HL-60 (cell line): Measurements from ENCODE around the gene MPP2.

Experiments used
- DNase-seq, 2 experiments: peaks; one replicate each; pipeline ENCODE4 v3.0.0-alpha.2; 2010 to 2020; ENCODE audit warnings: low read depth in 1 of 2, low spot score in 1 of 2
- H3K27ac ChIP-seq: fragments of 250-450 bp; sonication (Bioruptor Pico); replicated peaks from 2 replicates; pipeline ENCODE4 v1.5.1; 2020; ENCODE audit warnings: mild to moderate bottlenecking, moderate library complexity
- H3K27me3 ChIP-seq: fragments of 250-450 bp; sonication (Bioruptor Pico); 2 replicates; pipeline ENCODE4 v1.5.1; 2021; ENCODE audit warnings: mild to moderate bottlenecking, moderate library complexity; ENCODE audit not compliant: insufficient read depth, poor library complexity, severe bottlenecking
- H3K4me3 ChIP-seq: replicated peaks from 2 replicates; pipeline ENCODE4 v1.5.1; 2011; ENCODE audit warnings: mild to moderate bottlenecking, control low read depth, low read length; ENCODE audit not compliant: insufficient read depth
- CTCF ChIP-seq: IDR thresholded peaks from one replicate; pipeline ENCODE4 v1.5.1; 2011; ENCODE audit warnings: low read length, control low read depth, inconsistent platforms; ENCODE audit not compliant: insufficient read depth
- GABPA ChIP-seq: IDR thresholded peaks from 2 replicates; pipeline ENCODE4 v1.6.1; 2012; ENCODE audit warnings: low read depth
- POLR2AphosphoS5 ChIP-seq: IDR thresholded peaks from 2 replicates; pipeline ENCODE4 v1.6.1; 2012; ENCODE audit warnings: low read depth
- SPI1 ChIP-seq: IDR thresholded peaks from 2 replicates; pipeline ENCODE4 v1.6.1; 2012; ENCODE audit warnings: low read depth, mild to moderate bottlenecking, borderline replicate concordance
- long read RNA-seq: library from polyadenylated mRNA; unstranded; transcript quantifications from one replicate; pipeline ENCODE4 v2.0.0, GENCODE V29; 2020
- TF ChIP-seq, protein P1 (sequence below): IDR thresholded peaks from 2 replicates; pipeline ENCODE4 v1.6.1; 2012; ENCODE audit warnings: low read depth; ENCODE audit not compliant: insufficient replicate concordance

Gene MPP2
- long read RNA-seq, full-length matches to known transcripts, result 7 of 10 reads
- long read RNA-seq, partial matches to known transcripts, result 1 of 10 reads
- long read RNA-seq, other reads (novel, unspliced or antisense), result 2 of 10 reads

- H3K27me3 ChIP-seq, result peaks cover 50% of the 10 kb centered on the region
- peak; percentile 24 to 29 for DNase-seq
- H3K4me3 ChIP-seq, result no peak within 1 kb of the TSS
- TF ChIP-seq, protein P1, sequence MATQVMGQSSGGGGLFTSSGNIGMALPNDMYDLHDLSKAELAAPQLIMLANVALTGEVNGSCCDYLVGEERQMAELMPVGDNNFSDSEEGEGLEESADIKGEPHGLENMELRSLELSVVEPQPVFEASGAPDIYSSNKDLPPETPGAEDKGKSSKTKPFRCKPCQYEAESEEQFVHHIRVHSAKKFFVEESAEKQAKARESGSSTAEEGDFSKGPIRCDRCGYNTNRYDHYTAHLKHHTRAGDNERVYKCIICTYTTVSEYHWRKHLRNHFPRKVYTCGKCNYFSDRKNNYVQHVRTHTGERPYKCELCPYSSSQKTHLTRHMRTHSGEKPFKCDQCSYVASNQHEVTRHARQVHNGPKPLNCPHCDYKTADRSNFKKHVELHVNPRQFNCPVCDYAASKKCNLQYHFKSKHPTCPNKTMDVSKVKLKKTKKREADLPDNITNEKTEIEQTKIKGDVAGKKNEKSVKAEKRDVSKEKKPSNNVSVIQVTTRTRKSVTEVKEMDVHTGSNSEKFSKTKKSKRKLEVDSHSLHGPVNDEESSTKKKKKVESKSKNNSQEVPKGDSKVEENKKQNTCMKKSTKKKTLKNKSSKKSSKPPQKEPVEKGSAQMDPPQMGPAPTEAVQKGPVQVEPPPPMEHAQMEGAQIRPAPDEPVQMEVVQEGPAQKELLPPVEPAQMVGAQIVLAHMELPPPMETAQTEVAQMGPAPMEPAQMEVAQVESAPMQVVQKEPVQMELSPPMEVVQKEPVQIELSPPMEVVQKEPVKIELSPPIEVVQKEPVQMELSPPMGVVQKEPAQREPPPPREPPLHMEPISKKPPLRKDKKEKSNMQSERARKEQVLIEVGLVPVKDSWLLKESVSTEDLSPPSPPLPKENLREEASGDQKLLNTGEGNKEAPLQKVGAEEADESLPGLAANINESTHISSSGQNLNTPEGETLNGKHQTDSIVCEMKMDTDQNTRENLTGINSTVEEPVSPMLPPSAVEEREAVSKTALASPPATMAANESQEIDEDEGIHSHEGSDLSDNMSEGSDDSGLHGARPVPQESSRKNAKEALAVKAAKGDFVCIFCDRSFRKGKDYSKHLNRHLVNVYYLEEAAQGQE, result no peak
- TF ChIP-seq CTCF (no peak), GABPA (no peak), POLR2AphosphoS5 (no peak), SPI1 (no peak)
- no peak within 1 kb of the TSS for H3K27ac ChIP-seq
These were observed at the start of gene MPP2 for GRCh38 chr17:43907425-43907981. MPP2 (minus strand) TSS chr17:43907536; CDS start chr17:43904460, 3,076 bp downstream.

DNA sequence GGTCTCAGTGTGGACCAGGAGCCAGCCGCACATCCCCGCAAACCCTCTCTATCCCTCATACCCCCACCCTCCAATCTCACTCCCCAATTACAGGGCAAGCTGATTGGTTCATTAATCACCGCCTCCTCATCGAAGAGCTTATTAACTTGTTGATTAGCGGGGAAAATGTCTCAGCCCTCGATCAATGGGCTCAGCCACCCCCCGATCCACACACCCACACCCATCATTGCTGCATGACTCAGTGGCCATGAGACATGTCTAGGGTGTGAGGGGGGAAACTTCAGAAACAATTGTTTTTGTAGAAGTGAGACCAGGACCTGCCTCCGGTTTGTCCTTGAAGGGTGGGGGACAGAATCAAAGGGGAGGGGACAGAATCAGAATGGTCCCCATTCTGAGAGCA is 48.9 kb upstream of the MPP2 start:
- peaks cover 22% of the 10 kb centered on the region for H3K27me3 ChIP-seq
- H3K4me3 ChIP-seq, result no peak overlapping the region
- TF ChIP-seq SPI1, result no peak
- TF ChIP-seq POLR2AphosphoS5, result no peak
- TF ChIP-seq GABPA, result no peak
- no peak for TF ChIP-seq CTCF
- TF ChIP-seq, protein P1, result no peak
- no peak overlapping the region for H3K27ac ChIP-seq
- DNase-seq, result no peak

DNA sequence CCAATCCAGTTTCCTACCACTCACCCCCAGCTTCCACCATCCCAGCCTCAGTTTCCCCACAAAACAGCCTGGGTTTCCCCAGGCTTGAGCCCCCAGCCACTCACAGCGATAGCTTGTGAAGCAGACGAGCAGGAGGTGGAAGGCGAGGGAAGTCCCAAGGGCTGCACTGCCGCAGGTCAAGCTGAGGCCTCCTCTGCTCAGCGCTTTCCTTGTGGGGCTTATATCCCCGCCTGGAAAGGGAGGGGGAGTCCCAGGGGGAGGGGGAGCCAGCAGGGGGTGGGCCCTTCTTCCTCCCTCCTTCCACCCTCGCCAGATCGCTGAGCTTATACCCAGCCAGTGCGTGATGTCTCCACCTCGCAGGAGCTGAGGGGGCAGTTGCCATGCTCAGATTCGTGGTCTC is 46.4 kb upstream of the MPP2 start, which contains the start of gene PYY:
PYY (minus strand) TSS at position 195 of the 400 bp plus-strand sequence. CDS start 457 bp downstream, outside the sequence.
- H3K27me3 ChIP-seq, result peaks cover 25% of the 10 kb centered on the region
- DNase-seq, result no peak
- TF ChIP-seq SPI1, result no peak
- no peak for TF ChIP-seq GABPA
- TF ChIP-seq POLR2AphosphoS5, result no peak
- TF ChIP-seq, protein P1, result no peak
- H3K4me3 ChIP-seq, result no peak within 1 kb of the TSS
- H3K27ac ChIP-seq, result no peak within 1 kb of the TSS
